HG03064 (cell line): ENCODE results near the gene VRTN.
A peak's percentile ranks its signal among the peaks of the same experiment; 100 is the strongest.
"Not testable (repeated sequence)": the region's sequence is repeated elsewhere in the genome, so short reads cannot be mapped to it uniquely, and the experiment has no call there.

ENCODE experiments used
- ATAC-seq: cut with Tn5 transposase; IDR thresholded peaks from one replicate; pipeline ENCODE4 v1.9.1; 2021; ENCODE audit warnings: low read depth; ENCODE audit not compliant: unreplicated experiment

The VRTN gene

GRCh38 chr14:74348241-74348734 lies at the start of gene VRTN:
Gene VRTN, plus strand, starts transcription at chr14:74348471. Its CDS starts 8,313 bp downstream, at chr14:74356784.
- no peak for ATAC-seq

DNA sequence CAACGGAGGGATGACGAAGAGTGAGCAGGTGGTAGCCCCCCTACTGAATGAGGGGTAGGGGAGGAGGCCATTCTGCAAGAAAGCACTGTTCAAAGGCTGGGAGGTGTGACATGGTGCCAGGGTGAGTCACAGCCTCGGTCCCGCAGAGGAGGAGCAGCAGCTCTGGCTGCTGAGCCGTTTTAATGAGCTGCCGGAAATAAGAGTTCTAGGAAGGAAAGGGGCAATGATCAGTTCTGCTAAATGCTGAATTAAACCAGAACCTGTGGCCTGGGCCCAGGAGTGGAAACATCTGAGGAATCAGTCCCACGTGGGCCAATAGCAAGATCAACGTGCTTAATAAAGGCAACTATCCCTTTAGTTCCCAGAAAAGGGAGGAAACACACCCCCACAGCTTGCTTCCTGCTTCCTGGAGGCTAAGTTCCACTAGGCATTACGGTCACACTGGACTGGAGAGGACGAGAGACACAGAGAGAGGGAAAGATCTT lies 49.2 kb upstream of the VRTN start:
- ATAC-seq = no peak

- ATAC-seq = no peak
These were observed 46.6 kb upstream of the VRTN start for GRCh38 chr14:74301594-74302151.

GRCh38 chr14:74302152-74302628 lies 46.1 kb upstream of the VRTN start:
- no peak for ATAC-seq

GRCh38 chr14:74302634-74303569 lies 45.4 kb upstream of the VRTN start, which contains the start of gene ABCD4:
Gene ABCD4, minus strand, starts transcription at chr14:74302934. Its CDS starts 22 bp downstream, at chr14:74302912.
- peak; percentile 94 for ATAC-seq

DNA sequence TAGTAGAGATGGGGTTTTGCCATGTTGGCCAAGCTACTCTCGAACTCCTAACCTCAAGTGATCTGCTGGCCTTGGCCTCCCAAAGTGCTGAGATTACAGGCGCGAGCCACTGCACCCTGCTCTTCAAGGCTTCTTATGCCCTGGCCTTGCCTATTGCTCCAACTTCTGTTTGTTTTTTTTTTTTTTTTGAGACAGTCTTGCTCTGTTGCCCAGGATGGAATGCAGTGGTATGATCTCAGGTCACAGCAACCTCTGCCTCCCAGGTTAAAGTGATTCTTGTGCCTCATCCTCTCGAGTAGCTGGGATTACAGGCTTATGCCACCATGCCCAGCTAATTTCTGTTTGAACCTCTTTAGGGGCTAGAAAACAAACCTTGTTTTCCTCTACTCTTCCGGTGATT lies 39.6 kb upstream of the VRTN start:
- ATAC-seq = no peak

DNA sequence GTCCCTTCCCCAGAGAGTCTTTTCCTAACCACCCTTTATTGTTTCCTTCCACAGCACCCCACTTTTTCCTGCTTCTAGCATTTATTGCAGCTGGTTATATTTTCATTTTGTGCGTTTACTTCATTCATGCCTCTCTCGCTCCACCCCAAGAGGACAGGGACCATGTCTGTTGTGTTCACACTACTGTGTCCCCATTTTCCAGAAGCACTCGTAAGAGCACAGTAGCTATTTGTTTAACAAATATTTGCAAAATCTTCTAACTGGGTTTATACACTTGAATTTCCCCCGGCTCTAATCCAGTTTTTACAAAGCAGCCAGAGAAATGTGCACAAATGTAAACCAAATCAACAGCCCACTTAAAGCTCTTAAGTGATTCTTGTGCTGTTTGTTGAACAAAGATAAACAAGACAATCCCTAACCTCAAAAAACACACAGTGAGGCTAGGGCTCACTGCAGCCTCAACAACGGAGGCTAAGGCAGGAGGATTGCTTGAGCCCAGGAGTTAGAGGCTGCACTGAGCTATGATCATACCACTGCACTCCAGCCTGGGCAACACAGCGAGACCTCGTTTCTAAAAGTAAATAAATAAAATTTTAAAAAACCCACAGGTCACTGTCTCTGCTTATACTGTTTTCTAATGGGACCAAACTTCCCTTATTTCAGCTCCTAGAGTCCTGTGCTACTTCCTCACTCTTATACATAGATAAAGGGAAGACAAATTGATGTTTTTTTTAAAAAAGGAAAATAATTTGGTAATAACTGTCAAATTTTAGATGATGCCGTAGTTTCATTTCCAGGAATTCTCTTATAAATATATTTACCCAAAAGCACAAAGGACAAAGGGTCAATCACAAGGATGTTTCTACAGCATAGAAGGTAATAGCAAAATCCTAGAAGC lies 38.9 kb upstream of the VRTN start:
- no peak for ATAC-seq

GRCh38 chr14:74312161-74312560 lies 36.1 kb upstream of the VRTN start:
- no peak for ATAC-seq

DNA sequence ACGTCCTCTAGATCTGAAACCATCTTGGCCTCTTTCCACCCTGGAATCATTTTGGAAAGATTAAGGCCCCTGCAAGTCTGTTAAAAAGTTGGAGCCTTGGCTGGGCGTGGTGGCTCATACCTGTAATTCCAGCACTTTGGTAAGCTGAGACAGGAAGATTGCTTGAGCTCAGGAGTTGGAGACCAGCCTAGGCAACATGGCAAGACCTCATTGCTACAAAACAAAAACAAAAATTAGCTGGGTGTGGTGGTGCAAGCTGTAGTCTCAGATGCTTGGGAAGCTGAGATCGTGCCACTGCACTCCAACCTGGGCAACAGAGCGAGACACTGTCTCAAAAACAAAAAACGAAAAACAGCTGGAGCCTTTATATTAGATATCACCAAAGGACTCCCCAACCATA lies 34.7 kb upstream of the VRTN start:
- ATAC-seq = no peak

DNA sequence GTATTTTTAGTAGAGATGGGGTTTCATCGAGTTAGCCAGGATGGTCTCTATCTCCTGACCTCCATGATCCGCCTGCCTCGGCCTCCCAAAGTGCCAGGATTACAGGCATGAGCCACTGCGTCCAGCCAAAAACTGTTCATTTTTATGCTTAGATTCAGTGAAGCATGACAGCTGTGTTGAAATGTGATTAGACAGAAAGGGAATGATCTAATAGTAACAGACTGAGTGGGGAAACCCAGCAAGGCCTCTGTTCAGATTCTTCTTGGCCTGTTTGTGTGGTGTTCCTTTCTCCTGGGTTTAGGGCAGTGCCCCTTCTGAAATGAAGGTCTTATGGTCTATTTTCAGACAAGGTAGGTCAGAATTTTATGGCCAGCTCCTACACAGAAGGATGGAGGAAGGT lies 33.7 kb upstream of the VRTN start:
- no peak for ATAC-seq

DNA sequence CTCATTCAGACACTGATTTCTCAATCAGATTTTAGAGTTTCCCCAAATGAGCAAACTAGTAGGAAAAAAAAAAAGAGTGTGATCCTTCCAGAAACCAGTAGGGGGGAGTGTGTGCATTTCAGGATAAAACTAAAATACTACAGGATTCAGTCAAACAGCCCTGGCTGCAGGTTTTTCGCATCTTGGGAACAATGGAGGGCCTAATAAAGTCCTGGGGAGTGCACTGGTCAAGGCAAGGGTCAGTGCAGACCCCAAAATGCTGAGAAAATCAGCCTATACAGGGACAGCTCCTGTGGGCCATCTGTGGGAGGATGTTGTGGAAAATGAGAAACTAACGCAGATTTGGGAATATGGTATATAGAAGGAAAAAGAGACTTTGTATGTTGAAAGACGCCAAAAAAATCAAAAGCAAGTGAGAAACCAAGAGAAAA lies 23.3 kb upstream of the VRTN start:
- no peak for ATAC-seq

GRCh38 chr14:74325446-74325845 lies 22.8 kb upstream of the VRTN start:
- no peak for ATAC-seq

DNA sequence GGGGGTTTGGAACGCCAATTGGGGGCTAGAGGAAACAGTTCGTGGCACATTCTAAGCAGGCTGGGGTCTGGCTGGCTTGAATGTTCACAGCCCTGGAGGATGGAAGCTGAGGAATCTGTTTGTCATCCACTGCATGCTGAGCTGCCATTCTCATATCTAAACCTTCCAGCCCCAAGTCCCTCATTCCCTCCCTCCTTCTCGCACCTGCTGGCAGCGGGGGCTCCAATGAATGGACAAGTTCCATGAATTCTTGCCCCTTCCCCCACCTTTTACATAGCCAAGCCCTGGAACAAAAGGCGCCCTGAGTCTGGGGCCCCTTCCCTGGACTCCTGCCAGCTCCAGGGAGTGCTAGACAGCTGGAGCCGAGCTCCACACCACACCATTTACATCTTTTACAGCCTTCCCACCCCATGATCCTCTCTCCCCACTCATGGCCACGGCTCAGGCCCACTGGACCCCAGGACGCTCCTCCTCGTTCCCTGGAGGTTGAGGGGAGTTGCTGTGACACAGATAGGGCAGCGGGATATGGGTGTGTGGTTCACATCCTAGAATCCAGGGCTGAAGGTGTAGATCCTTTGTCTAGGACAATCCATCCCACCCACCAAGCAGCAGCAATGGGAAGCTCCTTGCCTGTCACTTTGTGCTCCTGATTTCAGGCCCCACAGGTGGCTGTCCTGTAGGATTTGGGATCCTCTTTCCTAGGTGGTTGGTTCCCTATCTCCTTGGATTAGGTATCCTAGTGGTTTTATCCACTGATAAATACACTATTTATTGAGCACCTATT lies 21.7 kb upstream of the VRTN start:
- ATAC-seq = no peak

GRCh38 chr14:74329950-74330552 lies 18.2 kb upstream of the VRTN start:
- not testable (repeated sequence) for ATAC-seq

DNA sequence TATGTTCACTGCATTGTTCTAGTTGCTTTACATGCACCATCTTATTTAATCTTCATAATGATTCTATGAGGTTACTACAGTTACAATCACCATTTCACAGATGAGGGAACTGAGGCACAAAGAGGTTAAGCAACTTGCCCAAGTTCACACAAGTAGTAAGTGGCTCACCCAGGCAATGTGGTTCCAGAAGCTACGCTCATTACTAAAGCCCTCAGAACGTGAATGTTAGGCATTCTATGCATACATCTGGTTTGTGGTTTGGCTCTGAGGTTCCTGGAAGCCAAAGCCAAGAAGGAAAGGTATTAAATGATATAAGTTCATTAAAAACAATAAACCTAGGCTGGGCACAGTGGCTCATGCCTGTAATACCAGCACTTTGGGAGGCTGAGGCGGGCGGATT lies 14.4 kb upstream of the VRTN start:
- no peak for ATAC-seq

DNA sequence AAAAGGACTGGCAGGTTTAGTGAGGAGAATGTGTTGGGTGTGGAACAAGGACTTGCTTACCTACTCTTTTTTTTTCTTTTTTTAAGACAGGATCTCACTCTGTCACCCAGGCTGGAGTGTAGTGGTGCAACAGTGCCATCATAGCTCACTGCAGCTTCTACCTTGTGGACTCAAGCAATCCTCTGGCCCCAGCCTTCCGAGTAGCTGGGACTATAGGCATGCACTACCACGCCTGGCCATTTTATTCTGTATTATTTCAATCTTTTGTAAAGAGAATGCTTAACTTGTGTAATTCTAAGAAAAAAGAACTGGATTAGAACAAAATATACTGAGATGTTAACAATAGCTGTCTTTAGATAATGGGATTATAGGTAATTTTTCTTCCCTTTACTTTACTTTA lies 1.9 kb upstream of the VRTN start:
- no peak for ATAC-seq

GRCh38 chr14:74347097-74347794 lies 1.0 kb upstream of the VRTN start:
- ATAC-seq = no peak

DNA sequence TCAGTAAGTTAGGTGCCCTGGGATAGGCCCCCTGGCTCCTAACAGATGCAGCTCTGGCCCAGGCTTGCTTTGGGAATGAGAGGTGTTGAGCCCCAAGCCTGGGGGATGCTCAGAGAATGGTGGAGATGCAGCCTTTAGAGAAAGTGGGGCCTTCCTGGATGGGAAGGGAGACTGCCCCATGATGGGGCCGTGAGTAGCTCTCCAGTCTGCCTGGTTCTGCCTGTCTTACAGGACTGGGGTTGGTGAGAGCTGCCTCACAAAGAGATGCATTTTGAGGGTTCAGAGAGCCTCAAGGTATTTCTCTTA lies 523 bp upstream of the VRTN start:
- ATAC-seq = no peak
